ENCODE measurements around the gene RMND5B.
"Not testable (repeated sequence)": the region's sequence is repeated elsewhere in the genome, so short reads cannot be mapped to it uniquely, and the experiment has no call there.

Gene RMND5B

GRCh38 chr5:178130576-178131445, at the start of gene RMND5B:
Gene RMND5B (plus strand): TSS chr5:178131014. CDS start chr5:178138120, 7,106 bp downstream.
- DNase-seq = peak; percentile 87

GRCh38 chr5:178081571-178082243, 49.1 kb upstream of the RMND5B start:
- DNase-seq = no peak

GRCh38 chr5:178083922-178084321, 46.9 kb upstream of the RMND5B start:
- DNase-seq = no peak

- DNase-seq = no peak
These were observed 45.5 kb upstream of the RMND5B start for GRCh38 chr5:178085316-178085715.

GRCh38 chr5:178086266-178086665, 44.5 kb upstream of the RMND5B start:
- DNase-seq = no peak

GRCh38 chr5:178087199-178087598, 43.6 kb upstream of the RMND5B start:
- DNase-seq = not testable (repeated sequence)

GRCh38 chr5:178090856-178091255, 40.0 kb upstream of the RMND5B start:
- no peak for DNase-seq

- DNase-seq = no peak
These were observed 37.7 kb upstream of the RMND5B start for GRCh38 chr5:178093134-178093533.

GRCh38 chr5:178094345-178094744, 36.5 kb upstream of the RMND5B start:
- no peak for DNase-seq

GRCh38 chr5:178098685-178099084, 32.1 kb upstream of the RMND5B start:
- DNase-seq = no peak

GRCh38 chr5:178103612-178104011, 27.2 kb upstream of the RMND5B start:
- no peak for DNase-seq

GRCh38 chr5:178104492-178104891, 26.3 kb upstream of the RMND5B start:
- DNase-seq = peak; percentile 72

- DNase-seq = no peak
These were observed 24.7 kb upstream of the RMND5B start for GRCh38 chr5:178106086-178106485.

- DNase-seq = no peak
These were observed 24.1 kb upstream of the RMND5B start for GRCh38 chr5:178106556-178107239.

- DNase-seq = no peak
These were observed 23.0 kb upstream of the RMND5B start for GRCh38 chr5:178107756-178108310.

- no peak for DNase-seq
These were observed 22.4 kb upstream of the RMND5B start for GRCh38 chr5:178108446-178108845.

GRCh38 chr5:178108966-178109365, 21.8 kb upstream of the RMND5B start:
- DNase-seq = no peak

GRCh38 chr5:178110511-178110910, 20.3 kb upstream of the RMND5B start:
- no peak for DNase-seq

GRCh38 chr5:178111925-178112324, 18.9 kb upstream of the RMND5B start:
- DNase-seq = no peak

- DNase-seq = no peak
These were observed 18.3 kb upstream of the RMND5B start for GRCh38 chr5:178112545-178112944.

GRCh38 chr5:178113141-178113787, 17.6 kb upstream of the RMND5B start, which contains the start of gene N4BP3:
Gene N4BP3 (plus strand): TSS chr5:178113532. CDS start chr5:178119584, 6,052 bp downstream.
- DNase-seq = peak; percentile 56

- no peak for DNase-seq
These were observed 16.9 kb upstream of the RMND5B start for GRCh38 chr5:178113841-178114324.

All from hematopoietic multipotent progenitor cell treated with erythropoietin and hydrocortisone succinate and interleukin-3 and kit ligand, for 8 days (in vitro differentiated cells).